GM19395 (cell line): ENCODE measurements around the gene GPC3.
"Not testable (repeated sequence)": the region's sequence is repeated elsewhere in the genome, so short reads cannot be mapped to it uniquely, and the experiment has no call there.

Experiments used
- ATAC-seq: cut with Tn5 transposase; IDR thresholded peaks from one replicate; pipeline ENCODE4 v1.9.1; 2021; ENCODE audit warnings: mild to moderate bottlenecking, moderate library complexity; ENCODE audit not compliant: unreplicated experiment

Gene GPC3

GRCh38 chrX:133985164-133985966 is at the start of gene GPC3:
TSS of gene GPC3 (minus strand) at chrX:133985594.
- peak; percentile 66 for ATAC-seq

DNA sequence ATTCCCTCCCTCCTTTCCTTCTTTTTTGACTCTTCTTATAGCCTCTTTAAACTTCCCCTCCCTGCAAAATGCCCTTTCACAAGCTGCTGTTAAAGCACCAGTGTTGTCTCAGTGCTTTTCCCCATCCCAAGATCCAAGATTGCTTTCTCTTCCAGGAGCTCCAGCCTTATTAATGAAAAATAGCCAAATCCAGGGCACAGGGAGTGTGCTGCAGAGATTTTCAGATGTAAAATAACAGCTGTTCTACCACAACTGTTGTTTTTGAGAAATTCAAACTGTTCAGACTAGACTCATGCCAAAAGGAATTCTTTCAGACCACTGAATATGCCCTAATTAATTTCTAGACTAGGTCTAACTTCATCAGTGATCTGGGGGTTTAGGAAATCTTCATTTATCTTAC is 47.0 kb upstream of the GPC3 start:
- ATAC-seq, result no peak

DNA sequence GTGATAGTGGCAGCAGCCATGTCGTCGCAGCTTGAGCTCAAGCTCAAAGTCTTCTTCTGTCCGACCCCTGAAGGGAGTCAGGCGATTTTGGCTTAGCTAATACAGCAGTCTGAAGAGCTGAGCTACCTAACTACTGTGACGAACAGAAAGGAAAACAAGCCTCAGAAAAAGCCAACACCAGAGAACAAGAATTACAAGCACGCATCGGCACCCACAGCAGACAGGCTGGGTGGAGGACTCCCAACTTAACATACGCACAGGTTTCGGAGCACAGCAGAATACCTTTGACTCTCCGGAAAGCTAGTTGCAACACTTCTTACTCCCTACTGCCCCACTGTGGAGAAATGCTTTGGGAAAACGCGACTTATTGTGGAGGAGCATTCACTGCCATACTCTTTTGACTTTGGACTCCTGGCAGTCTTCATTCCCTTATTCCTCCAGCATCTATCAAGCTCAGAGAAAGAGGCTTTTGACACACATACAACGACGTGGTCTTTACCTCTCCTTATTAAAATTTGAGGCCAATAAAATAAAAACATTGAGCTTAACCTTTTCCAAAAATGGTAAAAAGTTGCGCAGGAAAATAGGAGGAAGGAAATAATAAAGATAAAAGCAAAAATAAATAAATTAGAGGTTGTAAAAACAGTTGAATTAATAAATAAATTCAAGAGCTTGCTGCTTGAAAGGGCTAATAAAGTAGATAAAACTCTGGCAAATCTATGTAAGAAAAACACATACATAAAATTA is 41.3 kb upstream of the GPC3 start:
- ATAC-seq, result no peak

GRCh38 chrX:134025986-134026545 is 40.7 kb upstream of the GPC3 start:
- ATAC-seq, result no peak

- no peak for ATAC-seq
These were observed 39.4 kb upstream of the GPC3 start for GRCh38 chrX:134024686-134025377.

DNA sequence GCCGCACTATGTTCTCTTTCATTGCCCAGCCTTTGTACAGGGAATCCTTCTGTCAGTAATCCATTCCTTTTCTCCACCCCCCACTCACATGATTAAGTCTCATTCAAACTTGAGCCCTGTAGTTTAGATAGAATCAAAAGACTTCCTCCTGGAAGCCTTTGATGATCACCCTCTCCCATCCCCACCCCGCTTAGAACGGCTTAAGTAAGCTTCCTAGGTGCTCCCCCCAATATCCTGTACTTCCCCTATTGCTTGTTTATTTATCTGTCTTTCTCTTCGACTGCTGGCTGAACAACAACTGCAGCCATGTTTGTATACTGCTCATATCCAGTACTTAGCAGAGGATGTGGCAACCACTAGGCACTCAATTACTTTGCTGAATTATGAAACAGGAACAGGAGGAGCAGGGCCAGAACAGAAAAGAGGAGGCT is 38.5 kb upstream of the GPC3 start:
- no peak for ATAC-seq

- ATAC-seq, result no peak
These were observed 35.5 kb upstream of the GPC3 start for GRCh38 chrX:134020910-134021309.

GRCh38 chrX:134019567-134020206 is 34.3 kb upstream of the GPC3 start:
- ATAC-seq, result no peak

- not testable (repeated sequence) for ATAC-seq
These were observed 30.9 kb upstream of the GPC3 start for GRCh38 chrX:134016309-134016708.

- not testable (repeated sequence) for ATAC-seq
These were observed 30.1 kb upstream of the GPC3 start for GRCh38 chrX:134015510-134015909.

DNA sequence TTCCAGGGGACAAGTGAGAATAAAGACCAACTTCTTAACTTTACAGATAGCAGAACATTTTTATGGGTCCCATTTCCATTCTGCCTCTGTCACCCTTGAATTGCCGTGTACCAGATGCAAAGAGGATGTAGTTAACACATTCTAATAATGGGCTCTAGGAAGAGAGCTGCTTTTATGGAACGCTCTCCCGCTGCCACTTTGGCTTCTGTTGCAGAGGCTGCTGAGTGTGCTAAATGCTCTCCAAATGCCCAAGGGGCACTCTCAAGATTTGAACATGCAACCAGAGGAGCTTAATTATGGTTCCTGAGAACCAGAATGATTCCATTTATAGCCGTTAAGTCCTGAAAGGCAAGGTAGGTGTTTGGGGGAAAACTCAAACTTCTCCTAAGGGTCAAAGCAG is 28.1 kb upstream of the GPC3 start:
- no peak for ATAC-seq

GRCh38 chrX:134013092-134013497 is 27.7 kb upstream of the GPC3 start:
- ATAC-seq, result no peak

DNA sequence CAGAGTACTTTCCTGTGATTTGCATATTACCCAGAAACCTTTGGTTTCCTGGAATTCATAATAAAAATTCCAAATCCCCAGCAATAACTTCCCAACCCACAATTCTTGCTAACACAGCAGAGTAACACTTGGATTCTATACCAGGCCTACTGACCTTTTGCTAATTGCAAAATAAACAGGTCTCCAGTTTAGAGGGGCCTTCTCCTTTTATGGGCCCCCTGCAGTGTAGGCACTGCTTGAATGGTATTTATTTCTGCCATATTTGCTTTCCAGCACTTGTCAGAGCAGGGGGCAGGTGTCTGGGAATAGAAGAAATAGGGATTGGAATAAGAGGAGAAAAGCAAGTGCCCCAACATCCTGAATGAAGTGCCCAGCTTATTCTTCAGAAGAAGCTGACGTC is 25.3 kb upstream of the GPC3 start:
- ATAC-seq, result no peak

GRCh38 chrX:134007716-134008115 is 22.3 kb upstream of the GPC3 start:
- no peak for ATAC-seq

- ATAC-seq, result no peak
These were observed 21.2 kb upstream of the GPC3 start for GRCh38 chrX:134006484-134007161.

DNA sequence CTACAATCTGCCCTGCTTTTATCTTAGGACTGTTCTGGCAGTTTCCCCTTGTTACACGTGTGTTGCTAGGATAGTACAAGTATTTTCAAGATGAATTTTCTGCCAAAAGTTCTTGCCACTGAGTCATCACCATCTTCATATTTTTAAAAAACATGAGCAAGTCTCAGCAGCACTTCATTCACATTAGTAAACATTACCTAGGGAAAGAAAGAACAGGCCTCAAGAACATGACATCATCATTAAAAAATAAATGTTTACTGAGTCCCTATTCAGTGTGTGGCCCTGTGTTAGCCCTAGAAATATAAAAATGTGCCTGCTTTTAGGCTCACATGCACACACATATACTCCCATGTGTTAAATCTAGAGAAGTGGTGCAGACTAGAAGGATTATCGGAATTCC is 18.7 kb upstream of the GPC3 start:
- no peak for ATAC-seq

DNA sequence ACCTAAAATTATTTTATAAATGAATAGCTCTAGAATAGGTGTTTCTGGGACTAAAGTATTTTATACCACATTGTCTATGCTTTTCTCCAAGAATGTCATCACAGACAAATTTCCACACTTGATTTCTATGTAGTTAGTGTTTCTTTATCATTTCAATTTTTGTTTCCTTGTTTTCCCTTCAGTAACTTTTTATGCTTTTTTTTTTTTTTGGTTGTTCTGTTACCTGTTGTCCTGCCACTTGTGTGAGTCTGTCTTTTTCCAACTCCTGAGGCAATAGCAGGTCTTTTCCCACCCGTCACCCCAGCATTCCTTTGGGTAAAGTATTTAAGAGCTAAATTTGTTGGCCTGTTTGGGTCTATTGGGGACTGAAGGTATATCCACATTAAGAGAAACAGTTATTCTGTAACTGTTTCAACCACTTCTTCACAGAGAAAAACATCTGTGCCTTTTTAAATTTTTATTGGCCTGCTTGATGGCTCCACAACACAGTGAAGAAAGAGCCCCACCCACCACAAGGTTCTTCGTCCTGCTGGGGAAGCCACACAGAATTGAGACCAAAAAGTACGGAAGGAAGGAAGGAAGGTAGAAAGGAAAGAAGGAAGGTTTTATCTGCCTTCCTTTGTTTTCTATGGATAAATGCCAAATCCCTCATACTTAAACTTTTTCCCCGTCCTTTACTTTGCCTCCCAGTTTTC is 17.7 kb upstream of the GPC3 start:
- ATAC-seq, result no peak

DNA sequence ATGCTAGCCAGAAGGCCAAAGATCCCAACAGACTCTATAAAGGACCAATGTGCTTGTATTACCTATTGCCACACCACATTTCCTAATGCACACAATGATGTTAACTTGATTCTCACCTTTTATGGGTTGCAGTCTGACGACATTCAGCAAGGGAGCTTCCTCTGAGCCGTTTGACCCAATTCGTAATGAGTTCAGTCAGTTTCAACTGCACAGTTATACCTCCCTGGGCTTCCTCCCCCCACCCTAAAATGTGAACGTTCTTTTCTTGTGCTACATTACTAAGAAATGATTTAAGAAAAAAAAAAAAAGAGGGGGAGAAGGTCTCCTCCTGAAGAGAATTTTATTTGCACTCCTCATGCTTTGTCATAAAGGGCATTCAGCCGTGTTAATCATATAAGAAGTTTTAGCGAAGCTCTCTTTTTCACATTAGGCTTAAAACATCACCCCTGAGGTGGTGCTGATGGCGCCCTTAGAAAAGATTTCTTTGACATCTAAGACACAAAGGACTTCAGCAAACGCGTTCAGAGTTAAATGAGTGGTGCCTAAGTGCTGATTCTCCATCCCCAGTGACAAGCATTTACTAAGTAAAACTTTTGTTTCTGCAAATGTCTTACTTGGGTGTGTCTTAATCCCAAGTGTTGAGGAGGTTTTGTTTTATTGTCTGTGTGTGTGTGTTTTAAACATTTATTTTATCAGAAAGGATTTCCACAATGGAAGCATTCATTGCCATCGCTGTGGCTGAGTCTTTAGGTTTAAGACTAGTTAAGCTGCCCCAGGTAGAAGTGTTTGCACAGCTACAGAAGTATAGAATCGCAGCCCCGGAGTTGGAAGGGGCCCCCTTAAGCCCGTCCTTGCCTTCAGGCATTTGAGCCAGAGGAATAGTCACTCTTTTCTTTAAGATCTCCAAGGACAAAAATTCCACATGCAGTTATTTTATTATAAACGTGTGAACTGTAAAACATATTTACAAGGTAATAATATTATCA is 15.2 kb upstream of the GPC3 start:
- ATAC-seq, result no peak
